Measurements from ENCODE around the gene ABCC3.

- TF ChIP-seq, protein P1, sequence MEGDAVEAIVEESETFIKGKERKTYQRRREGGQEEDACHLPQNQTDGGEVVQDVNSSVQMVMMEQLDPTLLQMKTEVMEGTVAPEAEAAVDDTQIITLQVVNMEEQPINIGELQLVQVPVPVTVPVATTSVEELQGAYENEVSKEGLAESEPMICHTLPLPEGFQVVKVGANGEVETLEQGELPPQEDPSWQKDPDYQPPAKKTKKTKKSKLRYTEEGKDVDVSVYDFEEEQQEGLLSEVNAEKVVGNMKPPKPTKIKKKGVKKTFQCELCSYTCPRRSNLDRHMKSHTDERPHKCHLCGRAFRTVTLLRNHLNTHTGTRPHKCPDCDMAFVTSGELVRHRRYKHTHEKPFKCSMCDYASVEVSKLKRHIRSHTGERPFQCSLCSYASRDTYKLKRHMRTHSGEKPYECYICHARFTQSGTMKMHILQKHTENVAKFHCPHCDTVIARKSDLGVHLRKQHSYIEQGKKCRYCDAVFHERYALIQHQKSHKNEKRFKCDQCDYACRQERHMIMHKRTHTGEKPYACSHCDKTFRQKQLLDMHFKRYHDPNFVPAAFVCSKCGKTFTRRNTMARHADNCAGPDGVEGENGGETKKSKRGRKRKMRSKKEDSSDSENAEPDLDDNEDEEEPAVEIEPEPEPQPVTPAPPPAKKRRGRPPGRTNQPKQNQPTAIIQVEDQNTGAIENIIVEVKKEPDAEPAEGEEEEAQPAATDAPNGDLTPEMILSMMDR (IDR thresholded peaks at IDR 0.05; ENCODE audit: control extremely low read depth in 1 of 3, insufficient read depth in 1 of 3, low read depth in 1 of 3, low read length in 3 of 3), result no peak
- TF ChIP-seq POLR2A (IDR thresholded peaks at IDR 0.05; ENCODE audit: control extremely low read depth in 1 of 2, low read depth in 2 of 2, low read length in 2 of 2), result no peak
- TF ChIP-seq TCF12 (IDR thresholded peaks at IDR 0.05; ENCODE audit: low read depth, low read length), result no peak
- TF ChIP-seq FOSL1 (IDR thresholded peaks at IDR 0.05; ENCODE audit: insufficient read depth, low read depth, low read length), result no peak
- TF ChIP-seq JUND (IDR thresholded peaks at IDR 0.05; ENCODE audit: low read length), result no peak
- TF ChIP-seq PHF8 (conservative IDR thresholded peaks at IDR 0.05; ENCODE audit: low read depth, low read length), result no peak
- TF ChIP-seq KDM4A (IDR thresholded peaks at IDR 0.05; ENCODE audit: low read depth, low read length, severe bottlenecking), result no peak
- TF ChIP-seq ZNF274 (IDR thresholded peaks at IDR 0.05; ENCODE audit: borderline replicate concordance, extremely low read depth, low read length), result no peak
These were observed 27.0 kb upstream of the ABCC3 start for GRCh38 chr17:50607522-50608175.

All from H1 (cell line).